Activated gamma-delta T cell treated with anti-CD3 and anti-CD28 coated beads, Interleukin-2, amount 50 U/mL, for 16 hours (primary cell): ENCODE measurements around the gene PI4KA.
"Not testable (repeated sequence)": the region's sequence is repeated elsewhere in the genome, so short reads cannot be mapped to it uniquely, and the experiment has no call there.

Experiments used
- DNase-seq: peaks from one replicate; pipeline ENCODE4 v3.0.0-alpha.2; 2020; ENCODE audit warnings: low read depth

Gene PI4KA

DNA sequence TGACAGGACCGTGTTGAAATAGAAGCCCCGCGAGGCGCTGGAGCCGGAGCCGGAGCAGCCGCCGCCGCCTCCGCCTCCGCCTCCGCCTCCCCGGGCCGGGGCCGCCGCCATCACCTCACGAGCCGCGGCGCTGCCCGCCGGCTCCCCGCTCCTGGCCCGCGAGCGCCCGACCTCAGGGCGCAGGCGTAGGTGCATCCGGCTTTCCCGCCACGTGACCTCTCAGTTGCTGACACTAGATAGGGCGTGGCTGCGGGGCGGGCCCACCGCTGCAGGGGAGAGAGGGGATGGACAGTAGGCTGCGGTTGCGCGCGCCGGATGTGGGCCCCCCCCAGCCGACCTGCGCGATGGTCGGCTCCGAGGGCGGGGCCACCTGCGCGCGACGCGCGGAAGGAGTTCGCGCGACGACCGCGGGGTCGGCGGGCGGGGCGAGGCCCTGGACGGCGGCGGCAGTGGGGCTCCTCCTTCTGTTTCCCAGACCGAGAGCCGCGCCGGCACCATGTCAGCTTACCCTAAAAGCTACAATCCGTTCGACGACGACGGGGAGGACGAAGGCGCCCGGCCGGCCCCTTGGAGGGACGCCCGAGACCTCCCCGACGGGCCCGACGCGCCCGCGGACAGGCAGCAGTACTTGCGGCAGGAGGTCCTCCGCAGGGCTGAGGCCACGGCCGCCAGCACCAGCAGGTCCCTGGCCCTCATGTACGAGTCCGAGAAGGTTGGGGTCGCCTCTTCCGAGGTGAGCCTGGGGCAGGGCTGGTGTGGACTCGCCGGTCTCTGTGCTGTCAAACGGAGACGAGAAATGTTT, at the start of gene PI4KA, which contains the start of gene SNAP29:
PI4KA (minus strand) TSS at position 197 of the 802 bp plus-strand sequence; CDS start at position 111, 86 bp downstream.
SNAP29 (plus strand) TSS at position 393 of the 802 bp plus-strand sequence; CDS start at position 497, 104 bp downstream.
- peak; percentile 97 for DNase-seq

GRCh38 chr22:20906387-20906767, 47.8 kb upstream of the PI4KA start:
- no peak for DNase-seq

- DNase-seq = no peak
Observed at GRCh38 chr22:20905415-20906386, 47.1 kb upstream of the PI4KA start.

- no peak for DNase-seq
Observed at GRCh38 chr22:20904980-20905355, 46.4 kb upstream of the PI4KA start.

DNA sequence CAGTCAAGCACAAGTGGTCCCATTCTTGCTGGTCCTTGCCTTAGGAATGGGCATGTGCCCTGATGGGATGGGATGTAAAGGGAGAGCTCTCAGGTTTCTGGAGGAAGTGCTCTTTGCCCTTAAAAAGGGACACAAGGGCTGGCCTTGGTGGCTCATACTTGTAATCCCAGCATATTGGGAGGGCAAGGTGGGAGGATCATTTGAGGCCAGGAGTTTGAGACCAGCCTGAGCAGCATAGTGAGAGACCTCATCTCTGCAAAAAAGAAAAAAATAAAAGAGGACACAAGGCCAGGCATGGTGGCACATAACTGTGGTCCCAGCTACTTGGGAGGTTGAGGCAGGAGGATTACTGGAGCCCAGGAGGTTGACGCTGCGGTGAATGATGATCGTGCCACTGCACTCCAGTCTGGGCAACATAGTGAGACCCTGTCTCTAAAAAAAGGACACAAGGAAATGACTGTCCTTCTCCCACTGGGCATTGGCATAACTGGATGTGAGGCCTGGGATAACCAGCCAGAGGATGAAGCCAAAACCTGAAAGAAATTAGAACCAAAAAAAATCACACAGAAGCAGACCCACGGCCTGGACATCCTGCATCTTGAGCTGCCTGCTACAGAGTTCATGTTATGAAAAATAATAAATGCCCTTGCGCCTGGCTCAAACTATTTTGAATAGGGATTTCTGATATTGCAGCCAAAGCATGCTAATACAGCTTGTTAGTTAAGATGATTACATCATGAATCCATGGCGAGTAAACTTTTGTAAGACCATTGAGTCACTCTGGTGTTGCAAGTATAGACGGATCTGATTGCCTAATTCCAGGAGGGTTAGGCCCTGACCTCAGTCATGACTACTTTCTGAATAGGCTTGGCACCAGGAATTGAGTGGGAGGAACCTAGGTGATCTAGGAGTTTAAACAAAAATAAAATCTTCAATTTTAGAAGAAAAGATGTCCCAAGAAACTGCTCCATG, 45.7 kb upstream of the PI4KA start:
- no peak for DNase-seq

- no peak for DNase-seq
Observed at GRCh38 chr22:20903093-20903492, 44.5 kb upstream of the PI4KA start.

DNA sequence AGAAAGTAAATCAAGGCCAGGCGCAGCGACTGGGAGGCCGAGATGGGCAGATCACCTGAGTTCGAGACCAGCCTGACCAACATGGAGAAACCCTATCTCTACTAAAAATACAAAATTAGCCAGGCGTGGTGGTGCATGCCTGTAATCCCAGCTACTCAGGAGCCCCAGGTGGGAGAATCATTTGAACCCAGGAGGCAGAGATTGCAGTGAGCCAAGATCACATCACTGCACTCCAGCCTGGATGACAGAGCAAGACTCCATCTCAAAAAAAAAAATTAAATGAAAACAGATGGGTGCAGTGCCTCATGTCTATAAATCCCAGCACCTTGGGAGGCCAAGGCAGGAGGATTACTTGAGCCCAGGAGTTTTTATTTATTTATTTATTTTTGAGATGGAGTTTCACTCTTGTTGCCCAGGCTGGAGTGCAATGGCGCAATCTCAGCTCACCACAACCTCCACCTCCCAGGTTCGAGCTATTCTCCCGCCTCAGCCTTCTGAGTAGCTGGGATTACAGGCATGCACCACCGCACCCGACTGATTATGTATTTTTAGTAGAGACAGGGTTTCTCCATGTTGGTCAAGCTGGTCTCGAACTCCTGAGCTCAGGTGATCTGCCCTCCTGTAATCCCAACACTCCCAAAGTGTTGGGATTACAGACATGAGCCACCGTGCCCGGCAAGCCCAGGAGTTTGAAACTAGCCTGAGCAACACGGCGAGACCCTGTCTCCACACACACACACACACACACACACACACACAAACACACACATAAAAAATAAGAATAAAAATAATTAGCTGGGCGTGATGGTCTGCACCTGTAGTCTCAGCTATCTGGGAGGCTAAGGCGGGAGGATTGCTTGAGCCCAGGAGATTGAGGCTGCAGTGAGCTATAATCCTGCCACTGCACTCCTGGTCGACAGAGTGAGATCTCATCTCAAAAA, 42.8 kb upstream of the PI4KA start:
- DNase-seq = not testable (repeated sequence)

DNA sequence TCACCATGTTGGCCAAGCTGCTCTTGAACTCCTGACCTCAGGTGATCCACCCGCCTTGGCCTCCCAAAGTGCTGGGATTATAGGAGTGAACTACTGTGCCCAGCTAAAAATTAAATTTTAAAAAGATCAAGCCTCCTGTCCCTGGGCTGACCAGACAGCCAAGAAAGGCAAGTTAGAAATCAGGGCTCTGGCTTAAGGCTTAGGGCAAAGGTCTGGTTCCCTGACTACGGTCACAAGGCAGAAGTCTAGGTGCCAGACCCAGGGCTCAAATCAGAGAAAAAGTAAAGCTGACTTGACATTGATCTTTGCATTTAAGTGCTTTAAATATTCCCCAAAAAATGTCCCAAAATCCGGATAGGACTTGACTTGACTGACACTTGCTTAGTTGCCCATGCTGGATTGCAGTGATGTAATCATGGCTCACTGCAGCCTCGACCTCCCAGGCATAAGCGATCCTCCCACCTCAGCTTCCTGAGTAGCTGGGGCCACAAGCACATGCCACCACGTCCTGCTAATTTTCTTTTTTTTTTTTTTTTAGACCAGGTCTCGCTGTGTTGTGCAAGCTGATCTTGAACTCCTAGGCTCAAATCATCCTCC, 41.3 kb upstream of the PI4KA start:
- no peak for DNase-seq

GRCh38 chr22:20897737-20898136, 39.1 kb upstream of the PI4KA start:
- DNase-seq = not testable (repeated sequence)

DNA sequence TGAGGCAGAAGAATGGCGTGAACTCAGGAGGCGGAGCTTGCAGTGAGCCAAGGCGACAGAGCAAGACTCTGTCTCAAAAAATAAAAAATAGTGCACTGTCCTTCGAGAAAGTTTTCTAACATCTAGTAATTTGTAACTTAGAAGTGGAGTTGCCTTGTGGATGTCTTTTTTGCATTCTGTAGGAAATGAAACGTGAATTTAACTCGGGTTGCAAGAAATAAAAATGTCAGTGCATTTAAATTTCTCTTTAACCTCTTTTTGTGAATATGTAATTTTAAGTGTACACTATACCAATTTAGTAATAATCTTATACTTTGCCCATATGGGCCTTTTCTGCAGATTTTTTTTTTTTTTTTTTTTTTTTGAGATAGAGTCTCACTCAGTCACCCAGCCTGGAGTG, 32.4 kb upstream of the PI4KA start:
- DNase-seq = no peak

DNA sequence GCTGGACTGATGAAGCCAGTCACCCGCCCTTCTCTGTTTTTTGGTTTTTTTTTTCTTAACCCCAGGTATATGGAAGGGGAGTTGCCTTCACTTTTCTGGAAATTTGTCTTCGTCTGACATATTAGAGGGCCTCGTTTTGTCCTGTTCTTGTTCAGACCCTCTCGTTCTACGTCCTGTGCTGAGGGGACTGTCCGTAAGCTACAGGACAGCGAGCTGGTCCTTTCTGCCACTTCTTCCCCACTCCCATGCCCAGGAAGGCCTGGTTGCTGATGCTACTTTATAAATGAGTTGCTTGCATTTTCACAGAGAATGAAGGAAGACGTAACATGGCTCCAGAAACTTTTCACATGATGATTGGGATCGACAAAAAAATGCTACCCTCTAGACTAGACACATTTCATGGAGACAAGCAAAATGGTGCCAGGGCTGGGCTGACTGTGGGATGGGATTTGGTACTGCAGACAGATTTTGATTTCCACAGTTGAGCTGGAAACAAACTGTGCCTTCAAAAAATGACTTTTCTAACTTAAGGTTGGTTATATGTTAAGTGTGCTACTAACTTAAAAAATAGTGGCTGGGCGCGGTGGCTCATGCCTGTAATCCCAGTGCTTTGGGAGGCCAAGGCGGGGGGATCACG, 31.4 kb upstream of the PI4KA start:
- no peak for DNase-seq

GRCh38 chr22:20889025-20889704, 30.6 kb upstream of the PI4KA start:
- no peak for DNase-seq

GRCh38 chr22:20887375-20887774, 28.8 kb upstream of the PI4KA start:
- DNase-seq = no peak

DNA sequence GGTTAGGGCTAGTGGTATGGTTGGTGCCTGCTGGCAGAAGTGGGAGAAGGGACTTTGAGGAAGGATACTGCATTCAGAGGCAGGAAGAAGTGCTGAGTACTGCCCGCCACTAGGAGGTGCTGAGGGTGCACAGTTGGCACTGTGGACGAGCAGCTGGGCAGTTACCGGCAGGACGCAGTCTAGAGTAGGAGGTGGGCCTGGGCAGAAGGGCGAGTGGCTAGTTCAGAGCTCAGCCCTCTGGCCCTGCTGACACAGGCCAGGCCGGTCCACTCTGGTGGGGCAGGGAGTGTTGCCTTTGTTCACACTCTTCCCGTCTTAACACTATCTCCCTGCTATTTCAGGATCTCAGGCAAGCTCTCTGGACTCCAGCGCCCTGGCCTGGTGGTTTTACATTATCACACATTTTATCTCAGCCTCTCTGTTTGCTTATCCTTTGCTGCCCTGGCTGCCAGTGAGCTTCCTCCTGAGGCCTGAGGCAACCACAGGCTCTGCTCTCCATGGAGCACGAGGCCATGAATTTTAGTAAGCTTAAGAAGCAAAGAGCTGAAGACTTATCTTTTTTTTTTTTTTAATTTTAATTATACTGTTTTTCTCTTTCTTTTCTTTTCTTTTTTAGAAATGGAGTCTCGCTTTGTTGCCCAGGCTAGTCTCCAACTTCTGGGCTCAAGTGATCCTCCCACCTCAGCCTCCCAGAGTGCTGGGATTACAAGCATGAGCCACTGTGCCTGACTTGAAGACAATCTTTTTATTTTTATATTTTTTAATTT, 27.1 kb upstream of the PI4KA start:
- no peak for DNase-seq

GRCh38 chr22:20885017-20885556, 26.5 kb upstream of the PI4KA start:
- no peak for DNase-seq

GRCh38 chr22:20884454-20884853, 25.8 kb upstream of the PI4KA start:
- no peak for DNase-seq

DNA sequence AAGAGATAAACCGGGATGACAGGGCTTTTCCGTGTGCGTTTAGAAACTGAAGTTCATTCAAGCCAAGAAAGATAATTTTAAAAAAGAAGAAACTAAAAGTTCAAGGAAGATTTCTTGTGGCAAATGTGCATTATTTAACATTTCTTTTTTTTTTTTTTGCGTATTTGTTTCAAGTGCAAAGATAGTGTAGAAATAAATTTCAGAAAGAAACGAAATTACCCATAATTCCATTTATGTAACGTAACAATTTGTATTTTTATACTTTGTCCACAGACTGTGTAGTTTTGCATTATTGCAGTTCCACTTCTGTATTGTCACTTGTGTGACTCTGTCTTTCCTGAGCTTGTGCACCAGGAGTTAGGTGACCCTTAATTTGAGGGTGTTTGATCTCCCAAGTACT, 24.2 kb upstream of the PI4KA start:
- no peak for DNase-seq
